ENCODE results near the gene FLT1.

- TF ChIP-seq CTCF (IDR thresholded peaks at IDR 0.05; ENCODE audit: low read length) (no peak), EZH2 (IDR thresholded peaks at IDR 0.05; ENCODE audit: borderline replicate concordance, low read length) (no peak)
Measured at GRCh38 chr13:28406733-28407266, 88.1 kb downstream of the FLT1 start.

Measured in OCI-LY1 (cell line).